ENCODE data around the gene ZNF853.

The ZNF853 gene

DNA sequence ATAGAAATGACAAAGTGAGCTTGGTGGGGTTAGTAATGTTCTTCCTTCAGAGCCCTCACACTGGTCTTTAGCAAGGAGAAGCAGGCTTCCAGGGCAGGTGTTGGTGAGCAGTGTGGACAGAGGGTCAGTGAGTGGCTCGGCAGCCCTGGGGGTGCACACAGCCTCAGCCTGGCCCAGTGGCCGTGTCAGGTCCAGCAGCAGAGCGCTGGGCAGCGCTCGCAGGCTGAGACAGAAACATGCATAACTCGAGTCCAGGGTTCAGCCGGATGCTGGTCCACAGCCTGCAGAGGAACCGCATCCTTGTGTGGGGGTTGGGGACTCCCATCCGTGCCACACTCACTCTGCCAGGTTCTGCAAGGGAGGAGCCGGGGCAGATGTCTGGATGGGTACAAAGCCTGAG, 11.0 kb upstream of the ZNF853 start:
- FAIRE-seq, result no peak
- DNase-seq (ENCODE audit: extremely low spot score, insufficient read length, low read depth), result no peak

DNA sequence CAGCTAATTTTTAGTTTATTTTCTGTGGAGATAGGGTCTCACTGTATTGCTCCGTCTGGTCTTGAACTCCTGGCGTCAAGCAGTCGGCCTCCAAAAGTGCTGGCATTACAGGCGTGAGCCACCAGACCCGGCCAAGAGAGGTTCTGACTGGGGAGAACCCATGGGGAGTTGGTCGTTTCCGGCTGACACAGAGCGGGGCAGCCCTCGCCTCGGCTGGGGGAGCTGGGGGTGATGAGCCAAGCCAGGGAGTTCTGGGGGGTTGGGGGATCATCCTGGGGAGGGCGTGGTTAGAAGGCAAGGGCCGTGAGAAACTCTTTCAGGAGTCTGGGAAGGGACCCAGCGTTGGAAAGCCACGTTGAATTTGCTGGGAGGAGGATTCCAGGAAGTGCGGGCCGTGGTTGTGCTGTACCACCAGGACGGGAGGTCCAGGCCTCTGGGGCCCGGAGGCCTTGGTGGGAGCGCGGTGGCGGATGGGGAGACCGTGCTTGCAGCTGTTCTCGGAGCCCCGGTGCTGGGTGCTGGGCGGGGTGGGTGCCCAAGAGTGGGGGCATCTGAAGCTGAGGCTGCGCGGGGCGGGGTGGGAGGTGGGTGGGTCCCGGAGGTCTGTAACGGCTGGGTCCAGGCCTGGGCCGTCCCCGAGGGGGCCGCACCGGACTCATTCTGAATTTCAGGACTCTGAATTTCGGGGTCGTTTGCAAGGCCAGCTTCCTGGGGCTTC, 8.4 kb upstream of the ZNF853 start:
- FAIRE-seq, result no peak
- no peak for DNase-seq (ENCODE audit: extremely low spot score, insufficient read length, low read depth)

GRCh38 chr7:6607651-6608051, 7.8 kb upstream of the ZNF853 start:
- FAIRE-seq (no peak), DNase-seq (ENCODE audit: extremely low spot score, insufficient read length, low read depth) (no peak)

DNA sequence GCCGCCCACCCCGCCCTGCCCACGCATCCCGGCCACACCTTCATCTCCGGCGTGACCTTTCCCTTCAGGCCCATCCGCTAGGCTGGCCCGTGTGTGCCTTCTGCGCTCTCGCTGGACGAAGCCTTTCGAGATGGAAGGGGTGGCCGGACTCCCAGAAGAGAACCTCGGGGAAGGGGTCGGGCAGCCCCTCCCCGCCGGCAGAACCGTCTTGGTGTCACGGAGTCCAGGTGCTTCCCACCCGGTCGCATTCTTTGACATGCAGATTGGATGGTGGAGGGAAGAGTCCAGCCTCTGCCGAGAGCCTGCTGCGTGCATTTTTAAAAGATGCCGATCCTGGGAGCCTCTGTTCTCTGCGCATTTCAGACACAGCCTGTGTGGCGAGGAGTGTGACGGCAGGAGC, 7.3 kb upstream of the ZNF853 start:
- FAIRE-seq, result no peak
- DNase-seq (ENCODE audit: extremely low spot score, insufficient read length, low read depth), result no peak

GRCh38 chr7:6608794-6609193, 6.6 kb upstream of the ZNF853 start:
- no peak for FAIRE-seq

GRCh38 chr7:6612819-6613218, 2.6 kb upstream of the ZNF853 start:
- no peak for DNase-seq (ENCODE audit: extremely low spot score, insufficient read length, low read depth)
- FAIRE-seq, result no peak

More at GRCh38 chr7:6608794-6609193, 6.6 kb upstream of the ZNF853 start:
- DNase-seq (ENCODE audit: extremely low spot score, insufficient read length, low read depth), result no peak

GRCh38 chr7:6613706-6614105, 1.7 kb upstream of the ZNF853 start:
- DNase-seq (ENCODE audit: extremely low spot score, insufficient read length, low read depth), result no peak
- no peak for FAIRE-seq

DNA sequence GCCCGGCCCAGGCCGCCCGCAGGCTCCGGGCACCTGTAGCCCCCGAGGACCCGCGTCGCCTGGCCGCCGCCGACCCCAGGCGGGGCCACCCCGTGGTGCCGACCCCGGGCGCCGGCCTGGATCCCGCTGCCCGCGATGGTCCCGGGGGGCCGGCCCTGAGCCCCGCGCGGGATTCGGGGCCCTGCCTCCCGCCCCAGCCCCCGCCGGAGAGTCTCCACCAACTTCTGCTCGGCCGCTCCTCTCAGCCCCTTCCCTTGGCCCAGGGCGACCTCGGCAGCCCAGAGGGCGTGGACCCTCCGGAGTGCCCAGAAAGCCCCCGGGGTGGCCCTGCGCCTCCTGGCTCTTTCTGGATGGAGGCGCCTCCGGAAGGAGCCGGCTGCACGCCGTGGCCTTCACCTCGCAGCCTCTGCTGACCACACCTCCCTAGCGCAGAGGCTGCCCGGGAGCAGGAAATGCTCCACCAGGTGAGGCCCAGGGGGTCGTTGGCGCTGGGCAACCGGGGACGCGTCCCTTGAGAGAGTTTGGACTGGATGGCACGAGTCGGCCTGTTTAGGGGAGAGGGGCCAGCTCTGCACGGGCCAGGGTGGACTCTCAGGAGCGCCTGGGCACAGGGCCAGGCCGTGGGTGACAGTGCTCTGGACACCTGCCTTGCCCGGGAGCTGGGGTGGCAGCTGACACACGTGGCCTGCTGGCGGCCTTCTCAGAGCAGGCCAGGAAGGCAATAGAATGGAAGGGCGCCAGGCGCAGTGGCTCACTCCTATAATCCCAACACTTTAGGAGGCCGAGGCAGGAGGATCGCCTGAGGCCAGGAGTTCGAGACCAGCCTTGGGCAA, 529 bp downstream of the ZNF853 start:
- no peak for FAIRE-seq
- no peak for DNase-seq (ENCODE audit: extremely low spot score, insufficient read length, low read depth)

GRCh38 chr7:6616854-6617643, 1.6 kb downstream of the ZNF853 start:
- FAIRE-seq (no peak), DNase-seq (ENCODE audit: extremely low spot score, insufficient read length, low read depth) (no peak)

- FAIRE-seq, result no peak
- DNase-seq (ENCODE audit: extremely low spot score, insufficient read length, low read depth), result no peak
Observed at GRCh38 chr7:6618621-6619020, 3.2 kb downstream of the ZNF853 start.

DNA sequence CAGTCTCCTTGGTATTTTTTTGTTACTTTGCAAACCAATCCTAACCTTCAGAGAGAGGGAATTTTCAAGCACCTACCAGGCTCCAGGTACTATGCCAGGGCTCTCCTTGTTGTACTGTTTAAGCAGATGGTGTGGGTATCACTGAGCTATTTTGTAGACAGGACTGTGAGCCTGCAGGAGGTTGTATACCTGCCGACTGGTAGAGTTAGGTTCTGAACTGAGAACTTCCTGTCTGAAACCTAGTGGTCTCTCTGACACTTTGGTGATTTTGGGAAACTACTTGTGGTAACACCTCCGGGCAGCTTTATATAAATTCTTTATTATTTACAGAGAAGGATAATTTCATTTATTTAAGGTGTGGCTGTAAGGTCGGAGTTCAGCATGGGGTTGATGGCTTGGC, 4.6 kb downstream of the ZNF853 start:
- FAIRE-seq (no peak), DNase-seq (ENCODE audit: extremely low spot score, insufficient read length, low read depth) (no peak)

DNA sequence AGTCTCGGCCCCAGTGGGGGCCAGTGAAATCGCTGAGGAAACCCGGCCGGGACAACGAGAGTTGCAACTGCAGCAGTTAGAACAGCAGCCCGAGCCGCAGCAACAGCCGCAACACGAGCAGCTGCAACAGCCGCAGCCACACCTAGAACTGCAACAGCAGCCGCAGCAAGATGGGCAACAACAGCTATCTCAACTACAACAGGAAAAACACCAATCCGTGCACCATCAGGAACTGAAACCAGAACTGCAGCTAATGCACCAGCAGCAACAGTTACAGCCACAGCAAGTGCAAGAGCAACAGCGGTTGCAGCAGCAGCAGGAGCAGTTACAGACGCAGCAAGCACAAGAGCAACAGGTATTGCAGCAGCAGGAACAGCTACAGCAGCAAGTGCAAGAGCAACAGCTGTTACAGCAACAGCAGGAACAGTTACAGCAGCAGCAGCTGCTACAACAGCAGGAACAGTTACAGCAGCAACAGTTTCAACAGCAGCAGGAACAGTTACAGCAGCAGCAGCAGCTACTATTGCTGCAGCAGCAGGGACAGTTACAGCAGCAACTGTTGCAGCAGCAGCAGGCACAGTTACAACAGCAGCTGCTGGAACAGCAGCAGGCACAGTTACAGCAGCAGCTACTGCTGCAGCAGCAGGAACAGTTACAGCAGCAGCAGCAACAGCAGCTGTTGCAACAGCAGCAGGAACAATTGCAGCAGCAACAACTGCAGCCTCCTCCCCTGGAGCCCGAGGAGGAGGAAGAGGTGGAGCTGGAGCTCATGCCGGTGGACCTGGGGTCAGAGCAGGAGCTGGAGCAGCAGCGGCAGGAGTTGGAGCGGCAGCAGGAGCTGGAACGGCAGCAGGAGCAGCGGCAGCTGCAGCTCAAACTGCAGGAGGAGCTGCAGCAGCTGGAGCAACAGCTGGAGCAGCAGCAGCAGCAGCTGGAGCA, 6.1 kb downstream of the ZNF853 start:
- DNase-seq (ENCODE audit: extremely low spot score, insufficient read length, low read depth) (no peak), FAIRE-seq (no peak)

GRCh38 chr7:6622134-6622710, 6.8 kb downstream of the ZNF853 start:
- no peak for DNase-seq (ENCODE audit: extremely low spot score, insufficient read length, low read depth)
- no peak for FAIRE-seq

DNA sequence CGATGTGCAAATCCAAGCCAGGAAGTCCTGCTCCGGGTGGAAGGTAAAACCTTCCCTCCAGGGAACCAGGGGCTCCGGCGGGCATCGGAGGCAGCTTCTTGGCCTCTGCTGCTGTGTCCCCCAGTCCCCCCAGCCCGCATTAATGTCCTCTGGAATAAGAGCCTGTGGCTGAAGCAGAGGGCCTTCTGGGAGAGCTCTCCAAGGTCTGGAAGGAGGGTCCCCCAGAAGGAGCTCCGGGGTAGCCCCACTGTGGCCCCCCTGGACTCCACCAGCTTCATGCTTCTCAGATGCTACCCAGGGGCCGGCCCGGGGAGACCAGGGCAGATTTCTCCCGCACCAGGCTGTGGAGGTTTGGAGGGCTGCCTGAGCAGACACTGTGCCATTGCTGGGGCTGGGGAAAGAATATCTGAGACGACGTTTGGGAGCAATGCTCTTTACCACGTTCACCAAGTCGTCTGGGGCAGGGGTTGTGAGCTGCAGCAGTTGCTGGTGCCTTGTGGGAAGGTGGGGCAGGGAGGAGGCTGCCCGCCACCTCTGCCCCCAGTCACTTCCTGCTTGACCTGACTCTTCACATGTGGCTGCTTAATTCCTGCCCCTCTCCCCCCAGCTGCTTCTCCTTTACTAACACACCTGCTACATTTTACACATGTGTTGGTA, 8.3 kb downstream of the ZNF853 start:
- no peak for FAIRE-seq

GRCh38 chr7:6624246-6624611, 8.8 kb downstream of the ZNF853 start:
- FAIRE-seq (no peak), DNase-seq (ENCODE audit: extremely low spot score, insufficient read length, low read depth) (no peak)

More for the DNA sequence above, 8.3 kb downstream of the ZNF853 start:
- no peak for DNase-seq (ENCODE audit: extremely low spot score, insufficient read length, low read depth)

- DNase-seq (ENCODE audit: extremely low spot score, insufficient read length, low read depth) (no peak), FAIRE-seq (no peak)
Observed at GRCh38 chr7:6628045-6628444, 12.6 kb downstream of the ZNF853 start.

DNA sequence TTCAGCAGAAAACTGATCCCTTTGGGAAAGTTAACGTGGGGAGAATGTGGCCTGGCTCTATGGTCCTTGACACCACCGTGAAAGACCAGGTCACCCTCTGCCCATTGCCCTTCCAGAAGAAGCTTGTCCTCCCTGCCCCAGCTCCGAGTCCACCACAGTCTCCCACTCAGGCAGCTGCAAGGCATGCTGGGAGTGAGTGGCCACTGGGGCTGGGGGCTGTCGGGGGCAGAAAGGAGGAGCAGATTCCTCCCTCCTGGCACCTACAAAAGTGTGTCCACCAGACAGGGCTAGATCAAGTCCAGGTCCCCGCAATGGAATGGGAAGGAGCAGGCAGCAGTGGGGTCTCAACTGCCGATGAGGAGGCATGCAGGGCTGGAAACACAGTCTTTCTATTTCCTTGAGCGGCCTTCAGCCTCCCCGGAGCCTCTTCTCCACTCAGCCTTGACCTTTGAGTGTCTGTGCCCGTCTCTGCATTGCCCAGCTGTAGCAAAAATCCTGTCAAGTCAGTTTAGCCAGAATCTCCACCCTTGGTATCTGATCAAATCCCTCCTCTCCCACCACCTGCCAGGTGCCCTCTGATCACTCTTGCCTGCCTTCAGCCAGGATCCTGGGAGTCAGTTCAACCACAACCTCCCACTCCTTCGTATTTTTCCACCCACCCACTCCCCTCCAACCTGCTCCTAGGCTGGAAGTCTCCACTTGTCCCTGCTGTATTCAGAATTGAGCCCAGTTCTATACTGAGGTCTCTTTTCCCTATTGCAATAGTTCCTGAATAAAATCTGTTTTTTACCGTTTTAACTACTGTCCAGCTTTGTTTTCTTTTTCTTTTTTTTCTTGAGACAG, 14.8 kb downstream of the ZNF853 start:
- no peak for FAIRE-seq
- DNase-seq (ENCODE audit: extremely low spot score, insufficient read length, low read depth), result no peak

GRCh38 chr7:6631605-6632004, 16.2 kb downstream of the ZNF853 start:
- DNase-seq (ENCODE audit: extremely low spot score, insufficient read length, low read depth) (no peak), FAIRE-seq (no peak)

Data from GM18507 (cell line).